Measurements from ENCODE around the gene EXOC4.
"Not testable (repeated sequence)": the region's sequence is repeated elsewhere in the genome, so short reads cannot be mapped to it uniquely, and the experiment has no call there.

DNA sequence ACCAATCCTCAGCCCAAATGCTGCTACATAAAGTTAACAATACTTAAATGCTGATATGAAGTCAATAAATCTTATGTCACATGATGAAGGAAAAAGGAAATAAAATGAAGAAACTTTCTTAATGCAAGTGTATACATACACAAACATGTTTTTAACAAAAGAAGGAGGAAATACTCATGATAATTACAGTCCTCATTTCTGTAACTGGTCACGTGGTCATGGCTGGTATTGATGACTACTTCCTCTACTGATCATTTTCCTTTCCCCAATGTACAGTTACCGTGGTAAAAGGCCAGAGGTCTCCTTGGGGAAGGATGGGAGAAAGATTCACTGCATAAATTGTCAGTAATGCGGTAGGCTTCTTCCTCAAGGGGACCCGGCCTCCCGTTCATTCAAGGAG lies 390.8 kb downstream of the EXOC4 start:
- TF ChIP-seq TCF7L2 (IDR thresholded peaks at IDR 0.05; ENCODE audit: borderline replicate concordance, low read depth, low read length); ZNF280D (tag by site-specific recombination; IDR thresholded peaks at IDR 0.05); YY1 (tag by site-specific recombination; IDR thresholded peaks at IDR 0.05); ZNF335 (tag by site-specific recombination; conservative IDR thresholded peaks at IDR 0.05); ZBTB17 (tag by site-specific recombination; IDR thresholded peaks at IDR 0.05); ZNF366 (tag by site-specific recombination; conservative IDR thresholded peaks at IDR 0.05); KLF10 (tag by site-specific recombination; IDR thresholded peaks at IDR 0.05); CTCF (tag by site-specific recombination; IDR thresholded peaks at IDR 0.05): not testable (repeated sequence)
